Gastroesophageal sphincter (tissue), 4 donors: Measurements from ENCODE around the gene TP73. TPM values are rescaled to one million over a fixed set of nuclear protein-coding genes. Genes with fewer than 3 reads are reported as not detected.

Experiments
- ATAC-seq: fragments of 150-250 bp; one replicate; pipeline ENCODE4 v1.9.1; 2016; ENCODE audit warnings: mild to moderate bottlenecking, moderate library complexity
- H3K27ac ChIP-seq, 4 donors: fragments of 200-600 bp; sonication (generic) in 3 of 4; 1 replicate in 3 of 4; 2 replicates in 1 of 4; pipeline ENCODE4 v1.5.1; 2016 to 2019
- H3K27me3 ChIP-seq: fragments of 200-600 bp; sonication (generic); one replicate; pipeline ENCODE4 v1.5.1; 2019
- H3K36me3 ChIP-seq, 2 donors: fragments of 200-600 bp; sonication (generic); one replicate each; pipeline ENCODE4 v1.5.1; 2019; ENCODE audit warnings: control low read depth in 1 of 2
- H3K4me1 ChIP-seq, 3 donors: fragments of 200-600 bp; sonication (generic); 1 replicate in 2 of 3; 2 replicates in 1 of 3; pipeline ENCODE4 v1.5.1; 2016 to 2019; ENCODE audit warnings: control low read depth in 2 of 3
- H3K4me3 ChIP-seq, 2 donors: fragments of 200-600 bp; sonication (generic); one replicate each; pipeline ENCODE4 v1.5.1; 2019; ENCODE audit warnings: mild to moderate bottlenecking in 1 of 2, moderate library complexity in 1 of 2
- H3K9me3 ChIP-seq, 3 donors: fragments of 200-600 bp; sonication (generic); one replicate each; pipeline ENCODE4 v1.5.1; 2017 to 2019; ENCODE audit warnings: control low read depth in 2 of 3
- EP300 ChIP-seq: sonication (generic); formaldehyde crosslinking; IDR thresholded peaks from one replicate; pipeline ENCODE4 v1.6.1; 2017; ENCODE audit warnings: antibody characterized with exemption, mild to moderate bottlenecking
- POLR2A ChIP-seq, 2 donors: fragments of 450-650 bp; IDR thresholded peaks; one replicate each; pipeline ENCODE4 v1.6.1; 2017; ENCODE audit warnings: antibody characterized with exemption in 2 of 2, mild to moderate bottlenecking in 2 of 2, moderate library complexity in 1 of 2
- POLR2AphosphoS5 ChIP-seq: sonication (generic); formaldehyde crosslinking; IDR thresholded peaks from one replicate; pipeline ENCODE4 v1.6.1; 2017; ENCODE audit warnings: antibody characterized with exemption
- WGBS, 2 donors: methylation state at CpG; one replicate each; pipeline ENCODE4 v1.1.5; 2018; ENCODE audit warnings: low coverage in 1 of 2; 5-methylcytosine and 5-hydroxymethylcytosine counted together
- total RNA-seq, 4 donors: library from RNA; depleted of rRNA; stranded (reverse); fragments of >200 nt; gene quantifications; one replicate each; pipeline ENCODE4 v1.1.0, GENCODE V29; 2016
- TF ChIP-seq, protein P1 (sequence below), 4 experiments: fragments of 200-600 bp in 2 of 4; fragments of 450-650 bp in 2 of 4; sonication (generic) in 1 of 4; IDR thresholded peaks; one replicate each; pipeline ENCODE4 v1.5.1; 2017 to 2019; ENCODE audit warnings: antibody characterized with exemption in 4 of 4, mild to moderate bottlenecking in 2 of 4, moderate library complexity in 2 of 4

Gene TP73
- total RNA-seq, 4 donors from 2014 or later: 0.19 to 0.22 TPM; not detected in 2

DNA sequence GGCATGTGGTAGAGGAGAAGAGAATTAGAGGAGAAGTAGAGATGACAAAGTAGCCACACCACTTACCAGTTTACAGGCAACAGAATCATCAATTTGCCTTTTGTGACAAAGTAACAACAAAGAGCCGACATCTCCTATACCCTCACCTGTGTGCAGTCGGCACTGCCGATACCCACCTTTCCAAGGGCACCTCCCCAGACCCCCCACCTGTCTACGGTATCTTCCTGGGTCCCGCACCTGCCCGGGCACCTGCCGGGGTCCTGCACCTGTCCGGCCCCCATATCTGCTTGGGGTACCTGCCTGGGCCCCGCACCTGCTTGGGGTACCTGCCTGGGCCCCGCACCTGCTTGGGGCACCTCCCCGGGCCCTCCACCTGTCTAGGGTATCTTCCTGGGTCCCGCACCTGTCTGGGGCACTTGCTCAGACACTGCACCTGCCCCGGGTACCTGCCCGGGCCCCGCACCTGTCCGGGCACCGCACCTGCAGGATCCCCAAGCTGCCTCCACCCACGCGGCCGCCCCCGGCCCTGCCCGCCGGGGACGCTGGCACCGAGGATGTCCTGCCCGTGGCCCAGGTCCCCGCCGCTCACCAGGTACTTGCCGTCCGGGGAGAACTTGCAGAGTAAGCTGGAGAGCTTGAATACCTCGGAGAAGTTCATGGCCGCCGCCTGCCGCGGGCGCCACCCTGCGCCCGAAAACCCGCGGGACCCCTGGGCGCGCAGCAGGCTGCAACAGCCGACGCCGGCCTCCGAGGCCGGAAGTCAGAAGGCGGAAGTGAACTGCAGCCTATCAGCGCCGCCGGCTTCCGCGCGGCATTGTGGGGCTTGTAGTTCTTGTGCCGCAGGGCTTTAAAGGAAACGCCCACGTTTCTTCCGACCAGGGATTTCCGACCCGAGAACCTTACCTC is 2.7 kb upstream of the TP73 start, which contains the start of gene WRAP73:
Gene WRAP73 (minus strand): TSS at position 762 of the 906 bp plus-strand sequence. CDS start 104 bp downstream, at position 658.
- TF ChIP-seq POLR2A (IDR thresholded peaks at IDR 0.05): peak; percentile 76 to 86
- no peak for TF ChIP-seq EP300
- TF ChIP-seq, protein P1, sequence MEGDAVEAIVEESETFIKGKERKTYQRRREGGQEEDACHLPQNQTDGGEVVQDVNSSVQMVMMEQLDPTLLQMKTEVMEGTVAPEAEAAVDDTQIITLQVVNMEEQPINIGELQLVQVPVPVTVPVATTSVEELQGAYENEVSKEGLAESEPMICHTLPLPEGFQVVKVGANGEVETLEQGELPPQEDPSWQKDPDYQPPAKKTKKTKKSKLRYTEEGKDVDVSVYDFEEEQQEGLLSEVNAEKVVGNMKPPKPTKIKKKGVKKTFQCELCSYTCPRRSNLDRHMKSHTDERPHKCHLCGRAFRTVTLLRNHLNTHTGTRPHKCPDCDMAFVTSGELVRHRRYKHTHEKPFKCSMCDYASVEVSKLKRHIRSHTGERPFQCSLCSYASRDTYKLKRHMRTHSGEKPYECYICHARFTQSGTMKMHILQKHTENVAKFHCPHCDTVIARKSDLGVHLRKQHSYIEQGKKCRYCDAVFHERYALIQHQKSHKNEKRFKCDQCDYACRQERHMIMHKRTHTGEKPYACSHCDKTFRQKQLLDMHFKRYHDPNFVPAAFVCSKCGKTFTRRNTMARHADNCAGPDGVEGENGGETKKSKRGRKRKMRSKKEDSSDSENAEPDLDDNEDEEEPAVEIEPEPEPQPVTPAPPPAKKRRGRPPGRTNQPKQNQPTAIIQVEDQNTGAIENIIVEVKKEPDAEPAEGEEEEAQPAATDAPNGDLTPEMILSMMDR (IDR thresholded peaks at IDR 0.05): no peak
- peak; percentile 78 for TF ChIP-seq POLR2AphosphoS5
- Histone ChIP-seq H3K4me3 (peak within 1 kb of the TSS; percentile 73 to 94), H3K36me3 (peaks cover 0 to 29% of the 10 kb centered on the region in 2 donors), H3K27ac (peak within 1 kb of the TSS in 2 of 4 donors; percentile 57 to 62), H3K27me3 (peaks cover 43% of the 10 kb centered on the region), H3K4me1 (peaks cover 2 to 45% (median 26%) of the 10 kb centered on the region in 3 donors), H3K9me3 (no peaks in the 10 kb centered on the region)
- WGBS, 2 donors: 9 to 21% methylated on average over 9 to 13 of the region's 60 CpGs
- peak; percentile 95 for ATAC-seq

DNA sequence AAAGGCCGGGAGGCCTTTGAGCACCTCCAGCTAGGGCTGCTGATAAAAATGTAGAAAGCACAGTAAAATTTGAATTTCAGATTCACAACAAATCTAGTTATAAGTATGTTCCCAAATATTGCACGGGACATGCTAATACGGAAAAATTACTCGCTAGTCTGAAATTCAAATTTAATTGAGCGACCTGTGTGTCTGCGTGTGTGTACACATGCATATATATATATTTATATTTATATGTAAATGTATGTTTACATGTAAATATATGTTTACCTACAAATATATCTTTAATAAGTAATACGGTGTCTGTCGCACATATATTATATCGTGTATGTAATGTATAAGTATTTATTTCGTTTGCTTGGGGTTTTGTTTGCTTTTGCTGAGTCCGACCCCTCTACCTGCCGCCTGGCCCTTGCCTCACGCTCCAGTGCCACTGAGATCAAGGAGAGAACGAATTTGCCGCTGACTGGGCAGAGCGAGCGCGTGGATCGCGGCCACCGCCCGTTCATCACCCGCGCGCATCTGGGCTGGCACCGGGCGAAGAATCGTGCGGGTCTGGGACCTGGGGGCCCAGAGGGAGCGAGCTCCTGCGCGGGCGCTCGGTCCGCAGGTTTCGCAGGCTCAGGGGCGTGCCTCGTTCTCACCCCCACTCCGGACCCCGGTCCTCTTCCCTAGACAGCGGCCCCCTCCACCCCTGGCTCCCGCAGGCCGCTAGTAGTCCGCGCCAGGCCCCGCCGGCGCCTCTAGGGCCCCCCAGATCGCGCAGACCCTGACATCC is 1.9 kb upstream of the TP73 start:
- H3K4me1 ChIP-seq: peaks cover 2 to 45% (median 26%) of the 10 kb centered on the region in 3 donors
- peak overlapping the region; percentile 73 to 94 for H3K4me3 ChIP-seq
- peaks cover 0 to 20% of the 10 kb centered on the region in 2 donors for H3K36me3 ChIP-seq
- peaks cover 51% of the 10 kb centered on the region for H3K27me3 ChIP-seq
- 15 to 18% methylated on average over 11 to 15 of the region's 50 CpGs for WGBS, 2 donors
- no peak for TF ChIP-seq EP300
- TF ChIP-seq, protein P1 (IDR thresholded peaks at IDR 0.05): no peak
- no peak for TF ChIP-seq POLR2A (IDR thresholded peaks at IDR 0.05)
- TF ChIP-seq POLR2AphosphoS5: peak; percentile 40
- H3K27ac ChIP-seq: no peak overlapping the region
- no peaks in the 10 kb centered on the region for H3K9me3 ChIP-seq
- no peak for ATAC-seq

- no peaks in the 10 kb centered on the region for H3K9me3 ChIP-seq
- H3K27me3 ChIP-seq: peaks cover 59% of the 10 kb centered on the region
- TF ChIP-seq EP300: no peak
- H3K4me3 ChIP-seq: peak overlapping the region in 1 of 2 donors; percentile 94
- ATAC-seq: no peak
- 20% methylated on average over 1 to 2 of the region's 83 CpGs for WGBS, 2 donors
- peaks cover 2 to 45% (median 26%) of the 10 kb centered on the region in 3 donors for H3K4me1 ChIP-seq
- peaks cover 0 to 12% of the 10 kb centered on the region in 2 donors for H3K36me3 ChIP-seq
- no peak overlapping the region for H3K27ac ChIP-seq
These were observed 1.0 kb upstream of the TP73 start for GRCh38 chr1:3651026-3651929.

DNA sequence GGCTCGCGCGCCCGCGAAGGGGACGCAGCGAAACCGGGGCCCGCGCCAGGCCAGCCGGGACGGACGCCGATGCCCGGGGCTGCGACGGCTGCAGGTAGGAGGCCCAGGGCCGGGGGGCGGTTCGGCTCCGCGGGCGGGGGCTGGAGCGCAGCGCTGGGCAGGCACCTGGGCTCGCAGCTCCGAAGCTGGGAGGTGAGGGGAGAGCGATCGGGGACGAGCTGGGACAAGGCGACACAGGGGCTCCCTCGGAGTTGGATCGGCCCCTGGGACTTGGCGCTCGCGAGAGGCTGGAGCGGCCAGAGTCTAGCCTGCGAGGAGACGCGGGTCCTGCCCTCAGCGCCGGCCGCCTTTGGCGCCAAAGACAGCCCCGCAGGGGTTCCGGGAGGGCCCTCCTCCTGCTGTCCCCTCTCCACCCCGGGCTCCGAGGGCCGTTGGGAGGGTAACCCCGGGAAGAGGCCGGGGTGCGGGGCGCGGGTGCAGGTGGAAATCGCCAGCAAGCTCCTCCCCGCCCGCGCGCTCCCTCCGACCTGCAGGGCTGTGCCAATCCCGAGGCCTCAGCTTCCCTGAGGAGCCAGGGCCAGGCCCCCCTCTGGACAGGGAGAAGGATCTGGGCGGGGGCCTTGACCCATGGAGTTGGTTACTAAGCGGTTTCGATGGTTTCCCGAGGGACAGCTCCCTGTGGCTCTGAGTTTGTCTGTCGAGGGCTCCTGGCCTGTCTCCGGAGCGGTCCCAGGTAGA is 401 bp downstream of the TP73 start:
- Histone ChIP-seq H3K27ac (no peak overlapping the region), H3K36me3 (no peaks in the 10 kb centered on the region), H3K27me3 (peaks cover 72% of the 10 kb centered on the region), H3K4me1 (peaks cover 2 to 45% (median 26%) of the 10 kb centered on the region in 3 donors), H3K9me3 (no peaks in the 10 kb centered on the region), H3K4me3 (peak overlapping the region in 1 of 2 donors; percentile 94)
- ATAC-seq: no peak
- no peak for TF ChIP-seq POLR2A (IDR thresholded peaks at IDR 0.05)
- no peak for TF ChIP-seq EP300
- no peak for TF ChIP-seq POLR2AphosphoS5
- TF ChIP-seq, protein P1 (IDR thresholded peaks at IDR 0.05): no peak
- WGBS, 2 donors: no CpG with 5 or more reads among the region's 68 CpGs
